Endothelial cell of umbilical vein (primary cell): ENCODE data around the gene KLK2.

Experiments
- CTCF ChIP-seq, 2 donors: IDR thresholded peaks; 1 replicate in 1 of 2; 2 replicates in 1 of 2; pipeline ENCODE4 v1.5.1; 2011; ENCODE audit warnings: low read length in 2 of 2, mild to moderate bottlenecking in 2 of 2, moderate library complexity in 2 of 2, control low read depth in 1 of 2, inconsistent platforms in 1 of 2, low read depth in 1 of 2; ENCODE audit not compliant: insufficient read depth in 1 of 2; ENCODE audit errors: extremely low read depth in 1 of 2
- EZH2 ChIP-seq: IDR thresholded peaks from 2 replicates; pipeline ENCODE4 v1.6.1; 2012; ENCODE audit warnings: borderline replicate concordance, low read depth, mild to moderate bottlenecking, moderate library complexity, low read length, inconsistent platforms; ENCODE audit not compliant: severe bottlenecking
- FOS ChIP-seq: IDR thresholded peaks from 2 replicates; pipeline ENCODE4 v1.6.1; 2011; ENCODE audit warnings: mild to moderate bottlenecking, low read length, moderate library complexity, borderline replicate concordance; ENCODE audit not compliant: insufficient read depth
- GATA2 ChIP-seq: IDR thresholded peaks from 2 replicates; pipeline ENCODE4 v1.7.0; 2011; ENCODE audit warnings: low read depth, mild to moderate bottlenecking, moderate library complexity, mixed read lengths, low read length; ENCODE audit not compliant: insufficient read length, insufficient read depth
- JUN ChIP-seq: IDR thresholded peaks from 2 replicates; pipeline ENCODE4 v1.6.1; 2011; ENCODE audit warnings: borderline replicate concordance, low read depth; ENCODE audit not compliant: insufficient read length, insufficient read depth
- MAX ChIP-seq: IDR thresholded peaks from 2 replicates; pipeline ENCODE4 v1.6.1; 2011; ENCODE audit not compliant: insufficient read depth, insufficient read length
- MYC ChIP-seq: IDR thresholded peaks from one replicate; pipeline ENCODE4 v1.6.1; 2011; ENCODE audit warnings: mild to moderate bottlenecking, low read depth, low read length
- POLR2A ChIP-seq: IDR thresholded peaks from 2 replicates; pipeline ENCODE4 v1.6.1; 2012; ENCODE audit warnings: low read depth, mild to moderate bottlenecking, control low read depth, low read length
- POLR2AphosphoS5 ChIP-seq: IDR thresholded peaks from 2 replicates; pipeline ENCODE4 v1.6.1; 2012; ENCODE audit warnings: low read depth, mild to moderate bottlenecking, control low read depth, low read length, moderate library complexity; ENCODE audit not compliant: insufficient read depth

- TF ChIP-seq MYC (no peak), EZH2 (no peak), CTCF (IDR thresholded peaks at IDR 0.05; ENCODE audit: extremely low read depth in 1 of 2, insufficient read depth in 1 of 2, low read depth in 1 of 2, low read length in 2 of 2) (no peak), FOS (no peak), POLR2A (no peak), MAX (no peak), POLR2AphosphoS5 (no peak), JUN (no peak), GATA2 (no peak)
These were observed 21.6 kb upstream of the KLK2 start for GRCh38 chr19:50851620-50852019.
